AG10803 (cell line): ENCODE results near the gene IFT57.

Experiments
- DNase-seq: peaks from one replicate; pipeline ENCODE4 v3.0.0; 2010; ENCODE audit warnings: low read depth
- H3K4me3 ChIP-seq: 2 replicates; pipeline ENCODE4 v1.5.1; 2011; ENCODE audit warnings: mild to moderate bottlenecking, low read length, control low read depth
- CTCF ChIP-seq: conservative IDR thresholded peaks from 2 replicates; pipeline ENCODE4 v1.5.1; 2011; ENCODE audit warnings: mild to moderate bottlenecking, low read length, control low read depth, inconsistent platforms

Gene IFT57

GRCh38 chr3:108130701-108131474 lies 91.3 kb downstream of the IFT57 start:
- TF ChIP-seq CTCF = no peak
- DNase-seq = peak; percentile 89
- H3K4me3 ChIP-seq = no peak overlapping the region

GRCh38 chr3:108130236-108130635 lies 92.0 kb downstream of the IFT57 start:
- DNase-seq = no peak
- no peak for TF ChIP-seq CTCF
- H3K4me3 ChIP-seq = no peak overlapping the region

GRCh38 chr3:108127301-108127988 lies 94.8 kb downstream of the IFT57 start:
- H3K4me3 ChIP-seq = no peak overlapping the region
- no peak for DNase-seq
- TF ChIP-seq CTCF = no peak

GRCh38 chr3:108126348-108126747 lies 95.9 kb downstream of the IFT57 start:
- TF ChIP-seq CTCF = no peak
- no peak overlapping the region for H3K4me3 ChIP-seq

GRCh38 chr3:108125550-108126071 lies 96.6 kb downstream of the IFT57 start:
- no peak for DNase-seq
- H3K4me3 ChIP-seq = no peak overlapping the region
- TF ChIP-seq CTCF = no peak

More at GRCh38 chr3:108126348-108126747, 95.9 kb downstream of the IFT57 start:
- DNase-seq = no peak

GRCh38 chr3:108125153-108125543 lies 97.1 kb downstream of the IFT57 start:
- DNase-seq = no peak
- H3K4me3 ChIP-seq = no peak overlapping the region

More at GRCh38 chr3:108125153-108125543, 97.1 kb downstream of the IFT57 start:
- no peak for TF ChIP-seq CTCF
